Measurements from ENCODE around the gene SLC6A13. TPM values are rescaled to one million over a fixed set of nuclear protein-coding genes. Genes with fewer than 3 reads are reported as not detected.

The SLC6A13 gene
- total RNA-seq, 3 donors from 2014 or later: 1.3 TPM; not detected in 2

- intact Hi-C loops (cut with DNase I; ENCODE audit: low total_unique reads): no loop called here
- Histone ChIP-seq H3K4me1 (no peaks in the 10 kb centered on the region), H3K9me3 (no peaks in the 10 kb centered on the region), H3K36me3 (no peaks in the 10 kb centered on the region), H3K4me3 (no peak overlapping the region), H3K27ac (no peak overlapping the region), H3K27me3 (peaks cover 0 to 12% of the 10 kb centered on the region in 2 donors)
- TF ChIP-seq POLR2AphosphoS5 (IDR thresholded peaks at IDR 0.05): no peak
- no peak for TF ChIP-seq POLR2A (IDR thresholded peaks at IDR 0.05)
- no peak for TF ChIP-seq CTCF (IDR thresholded peaks at IDR 0.05)
- no peak for DNase-seq (ENCODE audit: low spot score in 2 of 2)
Observed at GRCh38 chr12:256225-256624, 6.4 kb downstream of the SLC6A13 start.

- Histone ChIP-seq H3K27ac (no peak overlapping the region), H3K27me3 (peaks cover 0 to 12% of the 10 kb centered on the region in 2 donors), H3K4me3 (no peak overlapping the region), H3K9me3 (no peaks in the 10 kb centered on the region), H3K4me1 (no peaks in the 10 kb centered on the region), H3K36me3 (no peaks in the 10 kb centered on the region)
- TF ChIP-seq POLR2A (IDR thresholded peaks at IDR 0.05): no peak
- no peak for DNase-seq (ENCODE audit: low spot score in 2 of 2)
- intact Hi-C loops (cut with DNase I; ENCODE audit: low total_unique reads): no loop called here
Observed at GRCh38 chr12:254912-255311, 7.7 kb downstream of the SLC6A13 start.

GRCh38 chr12:254039-254438, 8.6 kb downstream of the SLC6A13 start:
- TF ChIP-seq POLR2AphosphoS5 (IDR thresholded peaks at IDR 0.05) (no peak), POLR2A (IDR thresholded peaks at IDR 0.05) (no peak), CTCF (IDR thresholded peaks at IDR 0.05) (no peak)
- Histone ChIP-seq H3K36me3 (no peaks in the 10 kb centered on the region), H3K27ac (no peak overlapping the region), H3K4me3 (no peak overlapping the region), H3K27me3 (peaks cover 0 to 12% of the 10 kb centered on the region in 2 donors), H3K4me1 (no peaks in the 10 kb centered on the region), H3K9me3 (no peaks in the 10 kb centered on the region)
- no peak for DNase-seq (ENCODE audit: low spot score in 2 of 2)
- intact Hi-C loops (cut with DNase I; ENCODE audit: low total_unique reads): no loop called here

GRCh38 chr12:253116-253831, 9.4 kb downstream of the SLC6A13 start:
- Histone ChIP-seq H3K9me3 (peaks cover 0 to under 1% of the 10 kb centered on the region in 2 donors), H3K4me3 (no peak overlapping the region), H3K36me3 (no peaks in the 10 kb centered on the region), H3K27me3 (peaks cover 0 to 10% of the 10 kb centered on the region in 2 donors), H3K4me1 (no peaks in the 10 kb centered on the region), H3K27ac (no peak overlapping the region)
- intact Hi-C loops (cut with DNase I; ENCODE audit: low total_unique reads): no loop called here
- no peak for DNase-seq (ENCODE audit: low spot score in 2 of 2)
- TF ChIP-seq POLR2A (IDR thresholded peaks at IDR 0.05): no peak
- no peak for TF ChIP-seq CTCF (IDR thresholded peaks at IDR 0.05)
- no peak for TF ChIP-seq POLR2AphosphoS5 (IDR thresholded peaks at IDR 0.05)

- Histone ChIP-seq H3K36me3 (no peaks in the 10 kb centered on the region), H3K9me3 (peaks cover 0 to 6% of the 10 kb centered on the region in 2 donors), H3K27me3 (peaks cover 0 to 4% of the 10 kb centered on the region in 2 donors), H3K4me1 (no peaks in the 10 kb centered on the region), H3K27ac (no peak overlapping the region), H3K4me3 (no peak overlapping the region)
- TF ChIP-seq CTCF (IDR thresholded peaks at IDR 0.05) (no peak), POLR2AphosphoS5 (IDR thresholded peaks at IDR 0.05) (no peak), POLR2A (IDR thresholded peaks at IDR 0.05) (no peak)
- DNase-seq (ENCODE audit: low spot score in 2 of 2): no peak
- intact Hi-C loops (cut with DNase I; ENCODE audit: low total_unique reads): no loop called here
Observed at GRCh38 chr12:252636-253035, 10.0 kb downstream of the SLC6A13 start.
